Subcutaneous abdominal adipose tissue (tissue), 5 donors: ENCODE data around the gene HMGN2.

Experiments used
- H3K27ac ChIP-seq: one replicate; pipeline ENCODE4 v1.7.0; 2013; ENCODE audit warnings: low read depth, mild to moderate bottlenecking, inconsistent platforms, low read length, moderate library complexity
- H3K27me3 ChIP-seq, 5 donors: one replicate each; pipeline ENCODE4 v1.7.0; 2013; ENCODE audit warnings: low read length in 5 of 5, inconsistent platforms in 1 of 5; ENCODE audit not compliant: control insufficient read depth in 5 of 5, insufficient read depth in 4 of 5
- H3K36me3 ChIP-seq, 5 donors: one replicate each; pipeline ENCODE4 v1.7.0; 2013; ENCODE audit warnings: low read length in 5 of 5; ENCODE audit not compliant: control insufficient read depth in 5 of 5, insufficient read depth in 5 of 5
- H3K4me1 ChIP-seq, 5 donors: one replicate each; pipeline ENCODE4 v1.7.0; 2013; ENCODE audit warnings: low read length in 5 of 5, mild to moderate bottlenecking in 3 of 5, moderate library complexity in 1 of 5; ENCODE audit not compliant: control insufficient read depth in 5 of 5, insufficient read depth in 5 of 5
- H3K4me3 ChIP-seq, 5 donors: one replicate each; pipeline ENCODE4 v1.7.0; 2013; ENCODE audit warnings: low read length in 5 of 5, low read depth in 1 of 5
- H3K9ac ChIP-seq, 5 donors: one replicate each; pipeline ENCODE4 v1.7.0; 2013; ENCODE audit warnings: low read length in 5 of 5, mild to moderate bottlenecking in 4 of 5, moderate library complexity in 3 of 5
- H3K9me3 ChIP-seq, 5 donors: one replicate each; pipeline ENCODE4 v1.7.0; 2013; ENCODE audit warnings: low read length in 5 of 5; ENCODE audit not compliant: control insufficient read depth in 5 of 5
- donor health status: healthy.
- donor health status: healthy.
- donor health status: healthy.
- donor health status: healthy.
- donor health status: healthy.

HMGN2 gene

DNA sequence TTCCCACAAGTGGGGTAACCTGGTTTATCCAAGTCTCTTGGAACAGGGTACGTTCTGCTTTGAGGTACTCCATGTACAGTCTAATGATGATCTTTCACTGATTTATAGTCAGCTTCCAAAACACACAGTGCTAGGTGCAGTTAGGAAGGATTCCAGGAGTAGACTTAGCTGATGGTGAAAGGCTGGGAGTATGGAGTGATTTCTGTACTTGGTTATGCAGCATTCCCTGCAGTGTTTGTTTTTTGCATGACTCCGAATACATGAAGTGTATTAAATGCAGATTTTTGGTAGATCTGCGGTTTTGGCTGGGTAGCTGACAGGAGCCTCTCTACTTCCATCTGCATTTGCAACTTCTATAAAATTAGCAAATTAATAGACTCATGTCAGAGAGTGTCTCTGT is 3.7 kb downstream of the HMGN2 start:
- no peaks in the 10 kb centered on the region for H3K9me3 ChIP-seq
- H3K4me1 ChIP-seq, result peaks cover 8 to 24% (median 21%) of the 10 kb centered on the region in 5 donors
- no peak overlapping the region for H3K27ac ChIP-seq
- H3K27me3 ChIP-seq, result no peaks in the 10 kb centered on the region
- peaks cover 25 to 42% (median 30%) of the 10 kb centered on the region in 5 donors for H3K36me3 ChIP-seq
- no peak overlapping the region for H3K4me3 ChIP-seq
- no peak overlapping the region for H3K9ac ChIP-seq

DNA sequence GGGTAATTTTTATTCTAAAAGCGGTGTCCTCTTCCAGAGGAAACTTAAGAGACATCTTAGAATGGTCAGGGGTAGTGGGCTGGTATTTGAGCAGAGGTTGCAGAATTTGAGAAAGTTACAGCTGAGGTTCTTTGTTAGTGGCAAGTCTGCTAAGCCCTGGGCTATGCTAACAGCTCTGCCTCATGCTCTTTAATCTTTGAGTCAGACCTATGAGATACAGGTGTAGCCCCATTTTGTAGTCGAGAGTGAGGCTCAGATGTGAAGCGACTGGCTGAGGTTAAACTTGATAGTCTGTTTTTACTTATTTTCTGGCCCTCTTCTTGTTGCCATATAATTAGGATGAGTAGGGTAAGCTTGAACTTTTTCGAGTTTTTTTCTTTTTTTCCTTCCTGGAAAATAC is 4.7 kb downstream of the HMGN2 start:
- H3K27ac ChIP-seq, result no peak overlapping the region
- H3K9me3 ChIP-seq, result no peaks in the 10 kb centered on the region
- H3K9ac ChIP-seq, result no peak overlapping the region
- H3K4me1 ChIP-seq, result peaks cover 6 to 15% (median 12%) of the 10 kb centered on the region in 5 donors
- no peaks in the 10 kb centered on the region for H3K27me3 ChIP-seq
- no peak overlapping the region for H3K4me3 ChIP-seq
- H3K36me3 ChIP-seq, result peaks cover 25 to 42% (median 30%) of the 10 kb centered on the region in 5 donors

DNA sequence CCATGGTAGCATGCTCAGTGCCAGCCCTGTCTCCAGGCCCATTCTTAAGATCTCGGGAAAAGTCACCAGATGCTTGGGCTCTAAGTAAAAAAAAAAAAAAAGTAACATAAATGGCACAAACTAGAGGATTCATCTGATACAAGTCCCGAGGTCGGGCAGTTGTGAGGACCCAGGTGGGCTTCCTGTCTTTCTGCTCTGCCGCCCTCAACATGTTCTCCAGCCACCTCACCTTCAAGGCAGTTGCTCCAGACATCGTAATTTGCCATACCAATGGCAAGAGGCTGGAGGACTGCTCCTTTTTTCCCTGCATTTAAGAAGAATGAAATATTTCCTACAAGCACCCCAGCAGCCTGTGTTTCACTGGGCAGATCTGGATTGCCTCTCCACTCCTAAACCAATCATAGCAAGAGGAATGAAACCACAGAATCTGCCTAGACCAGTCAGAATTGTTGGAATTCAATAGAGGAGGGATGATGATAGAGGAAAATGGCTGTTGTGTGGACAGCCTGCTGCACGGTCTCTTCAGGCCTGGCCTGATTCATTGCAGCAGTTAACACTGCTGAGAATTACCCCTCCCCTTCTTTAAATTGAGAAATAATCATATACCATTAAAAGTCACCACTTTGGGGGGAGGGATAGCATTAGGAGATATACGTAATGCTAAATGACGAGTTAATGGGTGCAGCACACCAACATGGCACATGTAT is 5.4 kb downstream of the HMGN2 start:
- Histone ChIP-seq H3K27ac (no peak overlapping the region), H3K27me3 (no peaks in the 10 kb centered on the region), H3K36me3 (peaks cover 25 to 42% (median 30%) of the 10 kb centered on the region in 5 donors), H3K9me3 (no peaks in the 10 kb centered on the region), H3K9ac (no peak overlapping the region), H3K4me3 (no peak overlapping the region), H3K4me1 (peaks cover 6 to 14% (median 11%) of the 10 kb centered on the region in 5 donors)

DNA sequence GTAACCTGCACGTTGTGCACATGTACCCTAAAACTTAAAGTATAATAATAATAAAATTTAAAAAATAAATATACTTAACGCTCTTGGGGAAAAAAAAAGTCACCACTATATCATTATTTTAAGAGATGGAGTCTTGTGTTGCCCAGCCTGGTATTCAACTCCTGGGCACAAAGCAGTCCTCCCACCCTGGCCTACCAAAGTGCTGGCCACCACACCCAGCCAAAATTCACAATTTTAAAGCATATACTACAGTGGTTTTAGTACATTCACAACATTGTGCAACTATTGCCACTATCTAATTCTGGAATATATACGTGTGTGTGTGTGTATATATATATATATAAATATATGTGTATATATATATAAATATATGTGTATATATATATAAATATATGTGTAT is 5.9 kb downstream of the HMGN2 start:
- no peak overlapping the region for H3K9ac ChIP-seq
- H3K4me1 ChIP-seq, result peaks cover 6 to 12% (median 9%) of the 10 kb centered on the region in 5 donors
- H3K4me3 ChIP-seq, result no peak overlapping the region
- peaks cover 25 to 42% (median 30%) of the 10 kb centered on the region in 5 donors for H3K36me3 ChIP-seq
- no peak overlapping the region for H3K27ac ChIP-seq
- H3K9me3 ChIP-seq, result no peaks in the 10 kb centered on the region
- H3K27me3 ChIP-seq, result no peaks in the 10 kb centered on the region

DNA sequence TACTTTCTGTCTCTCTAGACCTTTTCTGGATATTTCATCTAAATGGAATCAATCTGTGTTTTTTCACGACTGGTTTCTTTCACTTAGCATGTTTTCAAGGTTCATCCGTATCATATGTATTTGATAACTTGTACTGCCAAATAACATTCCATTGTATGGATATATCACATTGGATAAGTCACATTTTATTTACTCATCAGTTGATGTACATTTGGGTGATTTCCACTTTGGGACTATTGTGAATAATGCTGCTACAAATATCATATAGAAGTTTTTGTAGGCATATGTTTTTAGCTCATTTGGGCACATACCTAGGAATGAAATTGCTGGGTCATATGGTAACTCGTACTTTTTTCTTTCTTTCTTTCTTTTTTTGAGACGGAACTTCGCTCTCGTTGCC is 6.7 kb downstream of the HMGN2 start:
- Histone ChIP-seq H3K9ac (no peak overlapping the region), H3K36me3 (peaks cover 22 to 38% (median 29%) of the 10 kb centered on the region in 5 donors), H3K4me1 (peaks cover under 1 to 4% (median under 1%) of the 10 kb centered on the region in 5 donors), H3K27ac (no peak overlapping the region), H3K27me3 (no peaks in the 10 kb centered on the region), H3K9me3 (no peaks in the 10 kb centered on the region), H3K4me3 (no peak overlapping the region)

GRCh38 chr1:26482921-26483320 is 10.7 kb downstream of the HMGN2 start:
- Histone ChIP-seq H3K9ac (no peak overlapping the region), H3K4me1 (peaks cover 0 to 11% (median 8%) of the 10 kb centered on the region in 5 donors), H3K4me3 (no peak overlapping the region), H3K9me3 (no peaks in the 10 kb centered on the region), H3K27ac (no peak overlapping the region), H3K27me3 (no peaks in the 10 kb centered on the region), H3K36me3 (peaks cover 0 to 8% (median under 1%) of the 10 kb centered on the region in 5 donors)

GRCh38 chr1:26483980-26484379 is 11.7 kb downstream of the HMGN2 start:
- Histone ChIP-seq H3K27me3 (no peaks in the 10 kb centered on the region), H3K4me3 (no peak overlapping the region), H3K4me1 (peaks cover 0 to 11% (median 8%) of the 10 kb centered on the region in 5 donors), H3K36me3 (peaks cover 0 to 6% (median 0%) of the 10 kb centered on the region in 5 donors), H3K27ac (no peak overlapping the region), H3K9me3 (no peaks in the 10 kb centered on the region), H3K9ac (no peak overlapping the region)

DNA sequence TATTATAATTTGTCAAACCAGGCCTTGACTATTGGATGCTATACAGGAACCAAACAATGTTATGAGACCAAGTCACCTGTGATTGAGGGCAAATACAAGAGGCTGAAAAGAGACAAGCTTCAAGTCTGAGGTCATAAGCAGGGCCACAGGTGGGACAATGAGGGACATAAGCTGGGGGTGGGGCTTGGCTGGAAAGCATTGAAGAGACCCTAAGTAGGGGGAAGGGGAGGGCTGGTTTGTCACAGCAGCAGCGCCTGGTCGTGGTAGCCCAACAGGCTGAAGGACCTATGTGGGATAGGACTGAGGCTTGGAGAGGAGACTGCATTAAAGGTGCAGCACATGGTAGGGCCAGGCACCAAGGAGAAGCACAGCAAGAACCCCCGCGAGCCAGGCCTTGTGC is 17.9 kb downstream of the HMGN2 start:
- Histone ChIP-seq H3K4me1 (peaks cover 0 to 11% (median 8%) of the 10 kb centered on the region in 5 donors), H3K27ac (no peak overlapping the region), H3K36me3 (no peaks in the 10 kb centered on the region), H3K27me3 (peaks cover 0 to 4% (median 0%) of the 10 kb centered on the region in 5 donors), H3K4me3 (no peak overlapping the region), H3K9ac (no peak overlapping the region), H3K9me3 (no peaks in the 10 kb centered on the region)

- H3K27me3 ChIP-seq, result peaks cover 0 to 4% (median 0%) of the 10 kb centered on the region in 5 donors
- no peaks in the 10 kb centered on the region for H3K4me1 ChIP-seq
- no peak overlapping the region for H3K4me3 ChIP-seq
- H3K27ac ChIP-seq, result no peak overlapping the region
- no peaks in the 10 kb centered on the region for H3K9me3 ChIP-seq
- H3K36me3 ChIP-seq, result no peaks in the 10 kb centered on the region
- H3K9ac ChIP-seq, result no peak overlapping the region
Observed at GRCh38 chr1:26493267-26493666, 21.0 kb downstream of the HMGN2 start.

DNA sequence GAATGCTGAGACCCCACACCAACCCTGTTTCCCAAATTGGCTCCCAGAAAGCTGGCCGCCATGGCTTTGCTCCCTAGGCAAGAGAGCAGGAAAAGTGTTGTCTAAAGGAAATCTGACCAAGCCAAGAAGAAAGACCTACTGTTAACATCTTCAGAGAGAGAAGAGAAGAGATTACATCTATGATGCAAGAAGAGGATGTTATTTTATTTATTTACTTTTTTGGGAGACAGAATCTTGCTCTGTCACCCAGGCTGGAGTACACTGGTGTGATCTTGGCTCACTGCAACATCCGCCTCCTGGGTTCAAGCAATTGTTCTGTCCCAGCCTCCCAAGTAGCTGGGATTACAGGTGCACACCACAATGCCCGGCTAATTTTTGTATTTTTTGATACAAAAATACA is 21.7 kb downstream of the HMGN2 start:
- H3K9me3 ChIP-seq, result no peaks in the 10 kb centered on the region
- H3K36me3 ChIP-seq, result no peaks in the 10 kb centered on the region
- H3K4me1 ChIP-seq, result no peaks in the 10 kb centered on the region
- H3K4me3 ChIP-seq, result no peak overlapping the region
- H3K27me3 ChIP-seq, result peaks cover 0 to 4% (median 0%) of the 10 kb centered on the region in 5 donors
- no peak overlapping the region for H3K9ac ChIP-seq
- no peak overlapping the region for H3K27ac ChIP-seq
